Gastroesophageal sphincter (tissue), 3 donors: ENCODE measurements around the gene RERE.

Experiments
- POLR2A ChIP-seq, 2 donors: fragments of 450-650 bp; IDR thresholded peaks; one replicate each; pipeline ENCODE4 v1.6.1; 2017; ENCODE audit warnings: antibody characterized with exemption in 2 of 2, mild to moderate bottlenecking in 2 of 2, moderate library complexity in 1 of 2
- TF ChIP-seq, protein P1 (sequence below), 4 experiments: fragments of 200-600 bp in 2 of 4; fragments of 450-650 bp in 2 of 4; sonication (generic) in 1 of 4; IDR thresholded peaks; one replicate each; pipeline ENCODE4 v1.5.1; 2017 to 2019; ENCODE audit warnings: antibody characterized with exemption in 4 of 4, mild to moderate bottlenecking in 2 of 4, moderate library complexity in 2 of 4

GRCh38 chr1:8790478-8790877 lies 27.0 kb downstream of the RERE start:
- TF ChIP-seq POLR2A (IDR thresholded peaks at IDR 0.05): no peak
- TF ChIP-seq, protein P1, sequence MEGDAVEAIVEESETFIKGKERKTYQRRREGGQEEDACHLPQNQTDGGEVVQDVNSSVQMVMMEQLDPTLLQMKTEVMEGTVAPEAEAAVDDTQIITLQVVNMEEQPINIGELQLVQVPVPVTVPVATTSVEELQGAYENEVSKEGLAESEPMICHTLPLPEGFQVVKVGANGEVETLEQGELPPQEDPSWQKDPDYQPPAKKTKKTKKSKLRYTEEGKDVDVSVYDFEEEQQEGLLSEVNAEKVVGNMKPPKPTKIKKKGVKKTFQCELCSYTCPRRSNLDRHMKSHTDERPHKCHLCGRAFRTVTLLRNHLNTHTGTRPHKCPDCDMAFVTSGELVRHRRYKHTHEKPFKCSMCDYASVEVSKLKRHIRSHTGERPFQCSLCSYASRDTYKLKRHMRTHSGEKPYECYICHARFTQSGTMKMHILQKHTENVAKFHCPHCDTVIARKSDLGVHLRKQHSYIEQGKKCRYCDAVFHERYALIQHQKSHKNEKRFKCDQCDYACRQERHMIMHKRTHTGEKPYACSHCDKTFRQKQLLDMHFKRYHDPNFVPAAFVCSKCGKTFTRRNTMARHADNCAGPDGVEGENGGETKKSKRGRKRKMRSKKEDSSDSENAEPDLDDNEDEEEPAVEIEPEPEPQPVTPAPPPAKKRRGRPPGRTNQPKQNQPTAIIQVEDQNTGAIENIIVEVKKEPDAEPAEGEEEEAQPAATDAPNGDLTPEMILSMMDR (IDR thresholded peaks at IDR 0.05): no peak
